ENCODE results near the gene TCF23. TPM values are rescaled to one million over a fixed set of nuclear protein-coding genes. Genes with fewer than 3 reads are reported as not detected.
A peak's percentile ranks its signal among the peaks of the same experiment; 100 is the strongest.

The TCF23 gene
- total and polyA plus RNA-seq, 4 donors, result under 0.01 to 0.05 (median 0.02) TPM; not detected in 1

DNA sequence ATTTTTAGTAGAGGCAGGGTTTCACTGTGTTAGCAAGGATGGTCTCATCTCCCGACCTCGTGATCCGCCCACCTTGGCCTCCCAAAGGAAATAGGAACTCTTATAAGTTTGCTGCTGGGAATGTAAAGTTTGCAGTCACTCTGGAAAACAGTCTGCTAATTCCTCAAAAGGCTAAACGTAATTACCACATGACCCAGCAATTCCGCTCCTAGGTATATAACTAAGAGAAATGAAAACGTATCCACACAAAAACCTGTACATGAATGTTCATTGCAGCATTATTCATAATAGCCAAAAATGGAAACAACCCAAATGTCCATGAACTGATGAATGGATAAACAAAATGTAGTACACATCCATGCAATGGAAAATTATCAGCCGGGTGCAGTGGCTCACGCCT, 41.2 kb downstream of the TCF23 start:
- TF ChIP-seq, protein P1, sequence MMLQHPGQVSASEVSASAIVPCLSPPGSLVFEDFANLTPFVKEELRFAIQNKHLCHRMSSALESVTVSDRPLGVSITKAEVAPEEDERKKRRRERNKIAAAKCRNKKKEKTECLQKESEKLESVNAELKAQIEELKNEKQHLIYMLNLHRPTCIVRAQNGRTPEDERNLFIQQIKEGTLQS (IDR thresholded peaks at IDR 0.05), result no peak
- TF ChIP-seq HNF4A (conservative IDR thresholded peaks at IDR 0.05) (no peak), SP1 (IDR thresholded peaks at IDR 0.05) (no peak), GABPA (IDR thresholded peaks at IDR 0.05 in 1 of 2, conservative IDR thresholded peaks at IDR 0.05 in 1 of 2) (no peak), RXRA (IDR thresholded peaks at IDR 0.05) (no peak), FOXA2 (IDR thresholded peaks at IDR 0.05) (no peak), RAD21 (IDR thresholded peaks at IDR 0.05) (no peak), FOXA1 (IDR thresholded peaks at IDR 0.05) (no peak)
- TF ChIP-seq, protein P2, sequence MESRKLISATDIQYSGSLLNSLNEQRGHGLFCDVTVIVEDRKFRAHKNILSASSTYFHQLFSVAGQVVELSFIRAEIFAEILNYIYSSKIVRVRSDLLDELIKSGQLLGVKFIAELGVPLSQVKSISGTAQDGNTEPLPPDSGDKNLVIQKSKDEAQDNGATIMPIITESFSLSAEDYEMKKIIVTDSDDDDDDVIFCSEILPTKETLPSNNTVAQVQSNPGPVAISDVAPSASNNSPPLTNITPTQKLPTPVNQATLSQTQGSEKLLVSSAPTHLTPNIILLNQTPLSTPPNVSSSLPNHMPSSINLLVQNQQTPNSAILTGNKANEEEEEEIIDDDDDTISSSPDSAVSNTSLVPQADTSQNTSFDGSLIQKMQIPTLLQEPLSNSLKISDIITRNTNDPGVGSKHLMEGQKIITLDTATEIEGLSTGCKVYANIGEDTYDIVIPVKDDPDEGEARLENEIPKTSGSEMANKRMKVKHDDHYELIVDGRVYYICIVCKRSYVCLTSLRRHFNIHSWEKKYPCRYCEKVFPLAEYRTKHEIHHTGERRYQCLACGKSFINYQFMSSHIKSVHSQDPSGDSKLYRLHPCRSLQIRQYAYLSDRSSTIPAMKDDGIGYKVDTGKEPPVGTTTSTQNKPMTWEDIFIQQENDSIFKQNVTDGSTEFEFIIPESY (IDR thresholded peaks at IDR 0.05), result no peak
- TF ChIP-seq, protein P3, sequence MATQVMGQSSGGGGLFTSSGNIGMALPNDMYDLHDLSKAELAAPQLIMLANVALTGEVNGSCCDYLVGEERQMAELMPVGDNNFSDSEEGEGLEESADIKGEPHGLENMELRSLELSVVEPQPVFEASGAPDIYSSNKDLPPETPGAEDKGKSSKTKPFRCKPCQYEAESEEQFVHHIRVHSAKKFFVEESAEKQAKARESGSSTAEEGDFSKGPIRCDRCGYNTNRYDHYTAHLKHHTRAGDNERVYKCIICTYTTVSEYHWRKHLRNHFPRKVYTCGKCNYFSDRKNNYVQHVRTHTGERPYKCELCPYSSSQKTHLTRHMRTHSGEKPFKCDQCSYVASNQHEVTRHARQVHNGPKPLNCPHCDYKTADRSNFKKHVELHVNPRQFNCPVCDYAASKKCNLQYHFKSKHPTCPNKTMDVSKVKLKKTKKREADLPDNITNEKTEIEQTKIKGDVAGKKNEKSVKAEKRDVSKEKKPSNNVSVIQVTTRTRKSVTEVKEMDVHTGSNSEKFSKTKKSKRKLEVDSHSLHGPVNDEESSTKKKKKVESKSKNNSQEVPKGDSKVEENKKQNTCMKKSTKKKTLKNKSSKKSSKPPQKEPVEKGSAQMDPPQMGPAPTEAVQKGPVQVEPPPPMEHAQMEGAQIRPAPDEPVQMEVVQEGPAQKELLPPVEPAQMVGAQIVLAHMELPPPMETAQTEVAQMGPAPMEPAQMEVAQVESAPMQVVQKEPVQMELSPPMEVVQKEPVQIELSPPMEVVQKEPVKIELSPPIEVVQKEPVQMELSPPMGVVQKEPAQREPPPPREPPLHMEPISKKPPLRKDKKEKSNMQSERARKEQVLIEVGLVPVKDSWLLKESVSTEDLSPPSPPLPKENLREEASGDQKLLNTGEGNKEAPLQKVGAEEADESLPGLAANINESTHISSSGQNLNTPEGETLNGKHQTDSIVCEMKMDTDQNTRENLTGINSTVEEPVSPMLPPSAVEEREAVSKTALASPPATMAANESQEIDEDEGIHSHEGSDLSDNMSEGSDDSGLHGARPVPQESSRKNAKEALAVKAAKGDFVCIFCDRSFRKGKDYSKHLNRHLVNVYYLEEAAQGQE (IDR thresholded peaks at IDR 0.05), result no peak
- Histone ChIP-seq H3K4me3 (ENCODE audit: low read depth in 1 of 3, low read length in 3 of 3) (no peak overlapping the region), H3K27me3 (ENCODE audit: control insufficient read depth in 4 of 4, insufficient read depth in 4 of 4, low read length in 3 of 4) (no peaks in the 10 kb centered on the region), H3K27ac (ENCODE audit: low read depth in 1 of 2, low read length in 2 of 2) (no peak overlapping the region), H3K4me1 (ENCODE audit: control insufficient read depth in 4 of 4, insufficient read depth in 4 of 4, low read length in 3 of 4) (peaks cover 5 to 24% (median 12%) of the 10 kb centered on the region in 4 donors), H3K9me3 (ENCODE audit: control insufficient read depth in 4 of 4, low read length in 3 of 4) (no peaks in the 10 kb centered on the region), H3K36me3 (ENCODE audit: control insufficient read depth in 4 of 4, insufficient read depth in 3 of 4, low read depth in 1 of 4, low read length in 3 of 4) (no peaks in the 10 kb centered on the region), H3K9ac (ENCODE audit: low read depth in 1 of 2, low read length in 2 of 2) (no peak overlapping the region)
- DNase-seq (ENCODE audit: low spot score), result no peak
- 94% methylated on average over 8 of the region's 8 CpGs for WGBS

DNA sequence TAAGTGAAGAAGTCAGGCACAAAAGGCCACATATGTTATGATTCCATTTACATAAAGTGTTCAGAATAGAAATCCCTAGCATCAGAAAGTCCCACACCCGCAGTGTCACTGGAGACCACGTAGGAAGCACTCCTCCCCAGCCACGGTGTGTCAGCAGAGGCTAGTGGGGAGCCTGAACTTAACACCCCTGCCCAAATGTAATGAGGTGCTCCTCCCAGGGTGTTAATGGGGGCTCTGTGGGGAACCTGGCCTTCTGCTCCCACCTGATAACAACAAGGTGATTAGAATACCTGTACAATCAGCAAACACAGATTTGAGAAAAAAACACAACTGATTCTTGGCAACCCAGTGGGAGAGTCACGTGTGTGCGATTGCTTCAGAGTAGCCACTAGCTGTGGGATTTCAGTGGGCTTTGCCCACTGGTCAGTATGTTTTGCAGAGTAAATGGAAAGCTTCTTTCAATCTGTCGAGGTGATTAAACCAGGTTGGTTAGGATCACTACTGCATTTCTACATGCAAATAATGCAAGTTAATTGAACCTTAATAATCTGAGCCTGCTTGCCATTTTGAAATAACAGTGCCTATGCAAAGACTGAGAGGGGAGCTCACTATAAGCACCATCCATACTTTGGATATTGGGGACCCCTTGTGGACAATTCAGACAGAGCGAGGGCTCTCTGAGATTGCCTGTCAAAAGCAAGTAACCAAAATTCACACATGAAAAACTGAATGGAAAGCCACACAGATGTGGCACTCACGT, 42.4 kb downstream of the TCF23 start:
- DNase-seq (ENCODE audit: low spot score), result no peak
- TF ChIP-seq HNF4G (IDR thresholded peaks at IDR 0.05), result no peak
- TF ChIP-seq EGR1 (IDR thresholded peaks at IDR 0.05; ENCODE audit: low read depth in 2 of 2), result no peak
- TF ChIP-seq, protein P1 (IDR thresholded peaks at IDR 0.05), result peak; percentile 28
- no peak for TF ChIP-seq TAF1 (conservative IDR thresholded peaks at IDR 0.05)
- TF ChIP-seq, protein P4, sequence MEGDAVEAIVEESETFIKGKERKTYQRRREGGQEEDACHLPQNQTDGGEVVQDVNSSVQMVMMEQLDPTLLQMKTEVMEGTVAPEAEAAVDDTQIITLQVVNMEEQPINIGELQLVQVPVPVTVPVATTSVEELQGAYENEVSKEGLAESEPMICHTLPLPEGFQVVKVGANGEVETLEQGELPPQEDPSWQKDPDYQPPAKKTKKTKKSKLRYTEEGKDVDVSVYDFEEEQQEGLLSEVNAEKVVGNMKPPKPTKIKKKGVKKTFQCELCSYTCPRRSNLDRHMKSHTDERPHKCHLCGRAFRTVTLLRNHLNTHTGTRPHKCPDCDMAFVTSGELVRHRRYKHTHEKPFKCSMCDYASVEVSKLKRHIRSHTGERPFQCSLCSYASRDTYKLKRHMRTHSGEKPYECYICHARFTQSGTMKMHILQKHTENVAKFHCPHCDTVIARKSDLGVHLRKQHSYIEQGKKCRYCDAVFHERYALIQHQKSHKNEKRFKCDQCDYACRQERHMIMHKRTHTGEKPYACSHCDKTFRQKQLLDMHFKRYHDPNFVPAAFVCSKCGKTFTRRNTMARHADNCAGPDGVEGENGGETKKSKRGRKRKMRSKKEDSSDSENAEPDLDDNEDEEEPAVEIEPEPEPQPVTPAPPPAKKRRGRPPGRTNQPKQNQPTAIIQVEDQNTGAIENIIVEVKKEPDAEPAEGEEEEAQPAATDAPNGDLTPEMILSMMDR (IDR thresholded peaks at IDR 0.05; ENCODE audit: low read depth, low read length, missing input control), result peak; percentile 64
- TF ChIP-seq RXRA (IDR thresholded peaks at IDR 0.05), result peak in 1 of 2 donors; percentile 40
- no peak for TF ChIP-seq NR2F2 (IDR thresholded peaks at IDR 0.05)
- TF ChIP-seq RAD21 (IDR thresholded peaks at IDR 0.05), result peak; percentile 89 to 91
- TF ChIP-seq, protein P3 (IDR thresholded peaks at IDR 0.05), result no peak
- peak; percentile 84 for TF ChIP-seq YY1 (IDR thresholded peaks at IDR 0.05)
- peak; percentile 13 for TF ChIP-seq SP1 (IDR thresholded peaks at IDR 0.05)
- peak; percentile 5 to 16 for TF ChIP-seq HNF4A (conservative IDR thresholded peaks at IDR 0.05)
- TF ChIP-seq, protein P5, sequence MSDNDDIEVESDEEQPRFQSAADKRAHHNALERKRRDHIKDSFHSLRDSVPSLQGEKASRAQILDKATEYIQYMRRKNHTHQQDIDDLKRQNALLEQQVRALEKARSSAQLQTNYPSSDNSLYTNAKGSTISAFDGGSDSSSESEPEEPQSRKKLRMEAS (IDR thresholded peaks at IDR 0.05), result peak; percentile 5
- TF ChIP-seq FOXA1 (IDR thresholded peaks at IDR 0.05), result no peak
- no peak for TF ChIP-seq JUND (IDR thresholded peaks at IDR 0.05)
- no peak for TF ChIP-seq FOXA2 (IDR thresholded peaks at IDR 0.05)

More for the DNA sequence above, 42.4 kb downstream of the TCF23 start:
- Histone ChIP-seq H3K9me3 (ENCODE audit: control insufficient read depth in 4 of 4, low read length in 3 of 4) (no peaks in the 10 kb centered on the region), H3K27ac (ENCODE audit: low read depth in 1 of 2, low read length in 2 of 2) (peak overlapping the region; percentile 1 to 39), H3K4me1 (ENCODE audit: control insufficient read depth in 4 of 4, insufficient read depth in 4 of 4, low read length in 3 of 4) (peaks cover 0 to 13% (median 6%) of the 10 kb centered on the region in 4 donors), H3K27me3 (ENCODE audit: control insufficient read depth in 4 of 4, insufficient read depth in 4 of 4, low read length in 3 of 4) (no peaks in the 10 kb centered on the region), H3K4me3 (ENCODE audit: low read depth in 1 of 3, low read length in 3 of 3) (no peak overlapping the region), H3K36me3 (ENCODE audit: control insufficient read depth in 4 of 4, insufficient read depth in 3 of 4, low read depth in 1 of 4, low read length in 3 of 4) (no peaks in the 10 kb centered on the region), H3K9ac (ENCODE audit: low read depth in 1 of 2, low read length in 2 of 2) (no peak overlapping the region)
- WGBS, result 41% methylated on average over 8 of the region's 8 CpGs

Measured in liver (tissue), 9 donors.